ENCODE data around the gene ANKLE1.

The ANKLE1 gene

DNA sequence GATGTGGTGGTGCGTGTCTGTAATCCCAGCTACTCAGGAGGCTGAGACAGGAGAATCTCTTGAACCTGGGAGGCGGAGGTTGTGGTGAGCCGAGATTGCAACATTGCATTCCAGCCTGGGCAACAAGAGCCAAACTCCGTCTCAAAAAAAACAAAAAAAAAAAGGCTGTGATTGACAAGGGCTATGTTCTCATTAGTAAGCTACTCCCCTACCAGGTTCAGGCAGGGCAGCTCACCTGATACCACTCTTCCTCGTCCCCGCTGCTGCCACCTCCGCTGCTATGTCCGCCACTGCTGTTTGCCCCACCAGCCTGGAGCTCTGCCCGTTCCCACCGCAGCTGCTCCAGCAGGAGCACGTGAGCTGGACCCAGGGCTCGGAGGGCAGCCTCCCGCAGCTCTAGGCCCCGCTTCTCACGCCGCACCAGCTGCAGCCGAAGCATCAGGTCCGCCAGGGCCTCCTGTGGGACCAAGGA lies 26.5 kb upstream of the ANKLE1 start:
- Histone ChIP-seq H3K9me2 (replicated peaks; ENCODE audit: low read depth, low read length) (no peaks in the 10 kb centered on the region), H3K4me3 (ENCODE audit: low read length, poor library complexity, severe bottlenecking) (no peak overlapping the region), H3K9me3 (ENCODE audit: insufficient read depth, low read depth, low read length) (peaks cover 4% of the 10 kb centered on the region; the same call in 1 of the 2 replicates), H2AFZ (ENCODE audit: low read length) (no peak overlapping the region), H3F3A (ENCODE audit: low read depth) (no peaks in the 10 kb centered on the region), H3K79me2 (ENCODE audit: insufficient read depth, low read length) (no peaks in the 10 kb centered on the region), H3K4me1 (ENCODE audit: insufficient read depth, low read length, poor library complexity, severe bottlenecking) (no peaks in the 10 kb centered on the region), H3K27me3 (ENCODE audit: insufficient read depth, low read length, poor library complexity, severe bottlenecking) (no peaks in the 10 kb centered on the region), H4K20me1 (ENCODE audit: insufficient read depth, low read length, poor library complexity, severe bottlenecking) (no peaks in the 10 kb centered on the region), H3K9ac (ENCODE audit: low read depth, low read length, poor library complexity, severe bottlenecking) (no peak overlapping the region), H3K4me2 (ENCODE audit: low read depth, low read length, poor library complexity, severe bottlenecking) (no peak overlapping the region), H3K36me3 (ENCODE audit: insufficient read depth, low read length) (no peaks in the 10 kb centered on the region)
- no peak for TF ChIP-seq EZH2phosphoT487 (IDR thresholded peaks at IDR 0.05; ENCODE audit: borderline replicate concordance)
- TF ChIP-seq, protein P1, sequence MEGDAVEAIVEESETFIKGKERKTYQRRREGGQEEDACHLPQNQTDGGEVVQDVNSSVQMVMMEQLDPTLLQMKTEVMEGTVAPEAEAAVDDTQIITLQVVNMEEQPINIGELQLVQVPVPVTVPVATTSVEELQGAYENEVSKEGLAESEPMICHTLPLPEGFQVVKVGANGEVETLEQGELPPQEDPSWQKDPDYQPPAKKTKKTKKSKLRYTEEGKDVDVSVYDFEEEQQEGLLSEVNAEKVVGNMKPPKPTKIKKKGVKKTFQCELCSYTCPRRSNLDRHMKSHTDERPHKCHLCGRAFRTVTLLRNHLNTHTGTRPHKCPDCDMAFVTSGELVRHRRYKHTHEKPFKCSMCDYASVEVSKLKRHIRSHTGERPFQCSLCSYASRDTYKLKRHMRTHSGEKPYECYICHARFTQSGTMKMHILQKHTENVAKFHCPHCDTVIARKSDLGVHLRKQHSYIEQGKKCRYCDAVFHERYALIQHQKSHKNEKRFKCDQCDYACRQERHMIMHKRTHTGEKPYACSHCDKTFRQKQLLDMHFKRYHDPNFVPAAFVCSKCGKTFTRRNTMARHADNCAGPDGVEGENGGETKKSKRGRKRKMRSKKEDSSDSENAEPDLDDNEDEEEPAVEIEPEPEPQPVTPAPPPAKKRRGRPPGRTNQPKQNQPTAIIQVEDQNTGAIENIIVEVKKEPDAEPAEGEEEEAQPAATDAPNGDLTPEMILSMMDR (conservative IDR thresholded peaks at IDR 0.05; ENCODE audit: low read length): no peak

DNA sequence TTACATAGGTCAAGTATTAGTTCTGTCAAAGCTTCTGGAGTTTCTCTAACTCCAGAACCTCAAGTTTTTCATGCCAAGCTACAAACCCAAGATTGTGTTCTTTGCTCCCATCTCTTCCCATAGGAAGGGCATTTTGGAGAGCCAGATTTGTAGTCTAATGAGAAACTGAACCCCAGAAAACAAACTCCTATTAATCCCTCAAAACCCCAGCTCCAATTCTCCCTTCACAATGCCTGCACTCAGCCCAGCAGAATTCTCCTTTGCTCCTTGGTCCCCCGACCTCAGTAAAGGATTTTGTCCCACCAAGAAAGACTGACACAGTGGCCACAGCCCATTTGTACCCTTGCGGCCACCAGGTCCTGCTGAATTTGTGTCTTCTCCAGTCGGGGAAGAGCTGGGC lies 25.6 kb upstream of the ANKLE1 start:
- Histone ChIP-seq H3K4me3 (ENCODE audit: low read length, poor library complexity, severe bottlenecking) (no peak overlapping the region), H3K36me3 (ENCODE audit: insufficient read depth, low read length) (no peaks in the 10 kb centered on the region), H2AFZ (ENCODE audit: low read length) (no peak overlapping the region), H3K4me2 (ENCODE audit: low read depth, low read length, poor library complexity, severe bottlenecking) (no peak overlapping the region), H3K9ac (ENCODE audit: low read depth, low read length, poor library complexity, severe bottlenecking) (no peak overlapping the region), H3F3A (ENCODE audit: low read depth) (no peaks in the 10 kb centered on the region), H3K27me3 (ENCODE audit: insufficient read depth, low read length, poor library complexity, severe bottlenecking) (no peaks in the 10 kb centered on the region), H3K4me1 (ENCODE audit: insufficient read depth, low read length, poor library complexity, severe bottlenecking) (no peaks in the 10 kb centered on the region), H4K20me1 (ENCODE audit: insufficient read depth, low read length, poor library complexity, severe bottlenecking) (no peaks in the 10 kb centered on the region), H3K9me3 (ENCODE audit: insufficient read depth, low read depth, low read length) (peaks cover 4% of the 10 kb centered on the region; the same call in 1 of the 2 replicates), H3K9me2 (replicated peaks; ENCODE audit: low read depth, low read length) (no peaks in the 10 kb centered on the region), H3K79me2 (ENCODE audit: insufficient read depth, low read length) (no peaks in the 10 kb centered on the region)
- no peak for TF ChIP-seq EZH2phosphoT487 (IDR thresholded peaks at IDR 0.05; ENCODE audit: borderline replicate concordance)
- TF ChIP-seq, protein P1 (conservative IDR thresholded peaks at IDR 0.05; ENCODE audit: low read length): no peak

DNA sequence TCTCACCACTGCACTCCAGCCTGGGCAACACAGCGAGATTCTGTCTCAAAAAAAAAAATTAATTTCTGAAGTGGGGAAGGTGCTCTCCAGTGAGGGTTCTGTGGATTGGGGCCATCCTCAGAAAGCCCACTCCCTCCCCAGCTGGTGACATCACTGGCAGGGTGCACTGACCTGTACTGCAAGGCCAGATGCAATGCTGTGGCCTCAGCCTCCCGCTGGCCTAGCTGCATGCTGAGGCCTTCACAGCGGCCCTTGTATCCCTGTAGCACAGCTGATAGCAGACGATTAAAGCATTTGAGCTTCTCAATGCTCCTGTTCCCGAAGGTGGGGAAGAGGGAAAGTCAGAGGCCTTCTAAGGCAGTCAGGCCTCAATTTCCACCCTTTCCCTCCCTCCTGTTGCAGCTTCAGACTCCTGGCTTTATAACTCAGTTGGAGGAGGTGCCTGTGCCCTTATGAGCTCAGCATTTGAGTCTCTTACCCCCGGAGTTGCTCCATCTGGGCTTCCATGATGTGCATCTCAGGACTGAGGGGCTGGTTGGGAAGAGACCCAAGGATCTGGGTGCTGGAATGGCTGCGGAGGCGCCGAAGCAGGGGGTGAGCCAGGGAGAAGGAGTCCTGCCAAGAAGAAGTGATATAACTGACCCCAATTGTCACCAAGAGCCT lies 22.5 kb upstream of the ANKLE1 start:
- TF ChIP-seq, protein P1 (conservative IDR thresholded peaks at IDR 0.05; ENCODE audit: low read length): no peak
- TF ChIP-seq EZH2phosphoT487 (IDR thresholded peaks at IDR 0.05; ENCODE audit: borderline replicate concordance): no peak
- H3K4me3 ChIP-seq (ENCODE audit: low read length, poor library complexity, severe bottlenecking): no peak overlapping the region
- H4K20me1 ChIP-seq (ENCODE audit: insufficient read depth, low read length, poor library complexity, severe bottlenecking): no peaks in the 10 kb centered on the region
- H3K9me3 ChIP-seq (ENCODE audit: insufficient read depth, low read depth, low read length): peaks cover 4% of the 10 kb centered on the region; the same call in 1 of the 2 replicates
- no peaks in the 10 kb centered on the region for H3K27me3 ChIP-seq (ENCODE audit: insufficient read depth, low read length, poor library complexity, severe bottlenecking)
- no peaks in the 10 kb centered on the region for H3K9me2 ChIP-seq (replicated peaks; ENCODE audit: low read depth, low read length)
- H3K79me2 ChIP-seq (ENCODE audit: insufficient read depth, low read length): no peaks in the 10 kb centered on the region
- H2AFZ ChIP-seq (ENCODE audit: low read length): no peak overlapping the region
- H3K9ac ChIP-seq (ENCODE audit: low read depth, low read length, poor library complexity, severe bottlenecking): no peak overlapping the region
- no peak overlapping the region for H3K4me2 ChIP-seq (ENCODE audit: low read depth, low read length, poor library complexity, severe bottlenecking)
- H3F3A ChIP-seq (ENCODE audit: low read depth): no peaks in the 10 kb centered on the region
- H3K4me1 ChIP-seq (ENCODE audit: insufficient read depth, low read length, poor library complexity, severe bottlenecking): no peaks in the 10 kb centered on the region
- H3K36me3 ChIP-seq (ENCODE audit: insufficient read depth, low read length): no peaks in the 10 kb centered on the region
